GM21786 (cell line): ENCODE results near the gene SPTB.

ENCODE experiments used
- ATAC-seq: cut with Tn5 transposase; IDR thresholded peaks from one replicate; pipeline ENCODE4 v1.9.1; 2021; ENCODE audit not compliant: unreplicated experiment

SPTB gene

DNA sequence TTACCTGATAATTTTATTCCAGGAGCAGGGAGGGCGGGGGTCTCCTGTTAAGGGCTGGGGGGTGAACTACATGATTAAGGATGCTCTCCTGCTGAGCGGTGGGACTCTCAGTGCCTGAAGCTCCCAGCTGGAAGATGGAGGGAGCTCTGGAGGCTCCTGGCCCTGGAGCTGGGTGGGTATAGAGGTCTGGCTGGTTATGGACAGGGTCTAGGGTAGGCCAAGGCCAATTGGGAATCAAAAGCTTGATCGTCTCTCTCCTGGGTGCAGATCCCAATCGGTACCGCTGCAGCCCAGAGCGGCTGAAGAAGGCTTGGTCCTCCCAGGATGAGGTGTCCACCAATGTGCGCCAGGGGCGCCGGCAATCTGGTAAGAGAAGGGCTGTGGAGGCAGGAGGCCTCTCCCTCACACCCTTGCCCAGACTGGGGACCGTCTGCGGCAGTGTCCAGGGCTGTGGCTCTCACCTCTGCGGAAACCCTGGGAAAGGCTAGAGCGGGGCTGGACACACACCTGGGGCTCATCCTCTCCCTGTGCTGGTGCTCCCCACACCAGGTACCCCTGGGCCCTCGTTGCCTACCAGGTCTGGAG, 147.1 kb downstream of the SPTB start:
- no peak for ATAC-seq

GRCh38 chr14:64732066-64732465, 147.6 kb downstream of the SPTB start:
- ATAC-seq = no peak

GRCh38 chr14:64731141-64731581, 148.5 kb downstream of the SPTB start:
- no peak for ATAC-seq

GRCh38 chr14:64730681-64731080, 149.0 kb downstream of the SPTB start:
- no peak for ATAC-seq

GRCh38 chr14:64730061-64730440, 149.7 kb downstream of the SPTB start:
- ATAC-seq = no peak

DNA sequence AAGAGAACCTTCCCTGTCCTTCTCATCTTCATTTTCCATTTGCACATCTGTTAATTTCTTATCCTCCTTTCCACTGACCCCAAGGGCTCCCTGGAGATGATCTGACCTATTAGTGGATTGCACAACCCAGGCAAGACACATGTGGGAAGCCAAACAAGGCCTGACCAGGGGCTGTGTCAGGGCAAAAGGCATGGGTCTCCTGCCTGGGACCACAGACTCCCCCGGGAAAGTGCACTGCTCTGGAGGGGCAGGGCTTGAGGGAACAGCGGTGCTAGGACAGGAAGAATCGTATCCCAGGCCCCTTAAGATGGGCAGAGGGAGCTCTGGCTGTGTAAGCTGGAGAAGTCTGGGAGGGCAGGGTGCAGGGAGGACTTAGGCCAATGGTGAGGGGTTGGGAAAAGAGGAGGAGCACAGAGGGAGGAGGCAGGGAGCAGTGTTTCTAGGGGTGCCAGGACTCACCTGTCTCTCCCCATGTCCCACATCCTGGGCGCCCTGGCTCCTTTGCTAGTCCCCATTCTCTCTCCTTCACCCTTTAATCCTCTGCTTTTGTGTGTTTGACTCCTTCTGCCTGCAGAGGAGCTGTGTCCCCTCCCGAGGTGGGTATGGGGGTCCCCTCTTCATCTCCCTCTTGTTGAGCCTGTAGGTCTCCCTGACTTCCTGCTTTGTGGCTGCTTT, 150.2 kb downstream of the SPTB start:
- no peak for ATAC-seq

DNA sequence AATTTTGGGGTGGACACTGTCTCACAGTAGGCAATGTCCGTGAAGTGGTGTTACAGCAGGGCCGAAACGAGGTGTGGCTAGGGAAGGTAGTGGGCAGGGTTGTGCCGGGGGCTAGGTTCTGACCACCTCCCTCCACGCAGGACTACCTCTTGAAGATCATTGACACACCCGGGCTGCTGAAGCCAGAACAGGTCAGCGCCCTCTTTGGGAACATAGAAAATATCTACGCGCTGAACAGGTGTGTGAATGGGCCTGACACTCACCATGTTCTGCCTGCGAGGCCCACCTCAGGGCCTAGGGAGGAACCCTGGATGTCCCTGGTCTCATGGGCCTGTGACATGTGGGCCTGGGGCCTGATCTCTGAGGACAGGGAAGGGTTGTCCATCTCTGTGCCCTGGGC, 150.9 kb downstream of the SPTB start:
- no peak for ATAC-seq

DNA sequence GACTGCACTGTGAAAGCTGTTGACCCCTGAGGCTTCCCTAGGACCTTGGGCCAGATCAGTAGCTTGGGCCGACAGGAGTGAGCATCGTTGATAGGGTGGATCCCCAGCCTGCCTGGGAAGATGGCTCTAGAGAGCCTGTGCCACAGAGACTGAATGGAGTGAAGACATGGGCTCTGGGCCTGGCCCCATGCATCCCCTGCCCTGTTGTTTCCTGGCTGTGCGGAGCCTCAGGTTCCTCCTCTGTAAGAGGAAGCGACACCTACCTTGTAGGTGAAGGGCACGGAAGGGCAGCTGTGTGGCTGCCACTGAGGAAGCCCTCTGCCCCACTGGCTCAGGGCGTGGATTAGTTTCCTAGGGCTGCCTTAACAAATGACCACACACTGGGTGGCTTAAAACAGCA, 151.6 kb downstream of the SPTB start:
- ATAC-seq = no peak

DNA sequence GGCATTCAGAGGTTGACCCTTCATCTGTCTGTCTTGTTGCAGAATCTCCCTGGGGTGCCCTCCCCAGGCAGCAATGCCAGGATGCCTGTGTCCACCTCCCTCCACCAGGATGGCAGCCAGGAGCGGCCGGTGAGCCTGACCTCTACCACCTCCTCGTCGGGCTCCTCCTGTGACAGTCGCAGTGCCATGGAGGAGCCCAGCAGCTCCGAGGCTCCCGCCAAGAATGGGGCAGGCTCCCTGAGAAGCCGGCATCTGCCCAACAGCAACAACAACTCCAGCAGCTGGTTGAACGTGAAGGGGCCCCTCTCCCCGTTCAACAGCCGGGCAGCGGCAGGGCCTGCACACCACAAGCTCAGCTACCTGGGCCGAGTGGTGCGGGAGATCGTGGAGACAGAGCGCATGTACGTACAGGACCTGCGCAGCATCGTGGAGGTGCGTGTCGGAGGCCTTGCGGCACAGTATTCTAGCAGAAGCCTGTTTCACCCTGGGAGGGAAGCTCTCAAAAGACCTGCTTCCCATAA, 152.1 kb downstream of the SPTB start:
- ATAC-seq = no peak

- ATAC-seq = no peak
Observed at GRCh38 chr14:64726585-64726890, 153.2 kb downstream of the SPTB start.

- no peak for ATAC-seq
Observed at GRCh38 chr14:64725879-64726584, 153.7 kb downstream of the SPTB start.

DNA sequence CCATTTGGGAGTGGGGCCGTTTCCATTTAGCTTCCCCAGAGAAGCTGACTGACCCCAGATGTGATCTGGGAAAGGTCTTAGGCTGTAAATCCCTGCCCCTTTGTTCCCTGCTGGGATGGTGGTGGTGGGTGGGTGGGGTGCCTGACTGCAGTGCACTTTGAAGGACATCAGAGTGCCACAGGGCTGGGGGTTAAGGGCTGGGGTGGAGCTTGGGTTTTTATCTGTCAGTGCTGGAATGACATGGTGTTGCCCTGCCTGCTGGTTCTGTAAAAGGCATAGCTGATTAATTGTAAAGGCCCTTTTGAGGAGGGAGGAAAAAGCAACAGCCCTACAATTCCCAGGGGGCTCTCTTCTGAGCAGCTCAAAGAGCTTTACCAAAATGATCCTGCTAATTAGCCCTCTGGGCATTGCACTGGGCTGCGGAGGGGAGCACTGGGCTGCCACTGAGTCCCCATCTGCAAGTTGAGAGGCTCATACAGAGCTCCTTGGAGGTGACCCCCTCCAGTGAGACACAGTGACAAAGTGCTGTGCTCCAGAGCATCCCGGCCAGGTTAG, 154.4 kb downstream of the SPTB start:
- ATAC-seq = no peak

GRCh38 chr14:64724578-64724930, 155.2 kb downstream of the SPTB start:
- ATAC-seq = no peak

GRCh38 chr14:64723691-64724577, 155.8 kb downstream of the SPTB start:
- ATAC-seq = no peak

GRCh38 chr14:64722842-64723447, 156.8 kb downstream of the SPTB start:
- ATAC-seq = no peak

DNA sequence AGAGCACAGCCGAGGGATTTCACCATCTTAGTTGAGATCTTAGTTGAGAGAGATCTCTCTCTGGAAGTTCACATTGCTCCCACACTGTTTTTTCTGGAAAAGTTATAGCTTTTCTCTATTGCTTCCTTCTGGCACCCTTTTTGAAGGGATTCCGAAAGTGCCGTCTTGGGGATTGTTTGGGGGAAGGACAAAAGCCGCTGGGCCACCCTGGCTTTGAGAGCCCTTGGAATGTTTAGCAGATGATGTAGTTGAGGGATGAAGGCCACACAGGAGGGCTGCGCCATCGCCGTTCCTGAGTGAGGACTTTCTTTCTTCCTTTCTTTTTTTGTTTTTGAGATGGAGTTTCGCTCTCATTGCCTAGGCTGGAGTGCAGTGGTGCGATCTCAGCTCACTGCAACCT, 157.8 kb downstream of the SPTB start:
- no peak for ATAC-seq

- ATAC-seq = no peak
Observed at GRCh38 chr14:64721391-64721791, 158.3 kb downstream of the SPTB start.

- no peak for ATAC-seq
Observed at GRCh38 chr14:64720131-64720576, 159.6 kb downstream of the SPTB start.

DNA sequence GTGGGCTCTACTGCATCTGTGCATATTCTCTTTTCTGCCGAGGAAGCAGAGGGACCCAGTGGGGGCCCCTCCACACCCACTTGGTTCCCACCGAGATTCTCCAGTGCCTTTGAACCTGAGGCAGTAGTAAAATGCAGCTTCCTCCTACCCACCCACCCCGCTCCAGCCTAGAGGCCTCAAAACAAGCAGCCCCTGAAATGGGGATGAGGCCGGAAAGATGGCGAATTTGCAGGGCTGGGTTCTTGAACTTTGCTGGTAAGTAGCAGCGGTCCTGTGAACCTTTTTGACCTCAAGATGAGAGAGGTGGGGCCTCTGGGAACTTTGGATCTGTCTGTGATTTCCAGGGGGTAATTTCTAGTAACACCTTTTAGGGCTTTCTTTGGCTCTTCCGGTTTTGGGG, 160.1 kb downstream of the SPTB start:
- no peak for ATAC-seq

GRCh38 chr14:64718762-64719161, 160.9 kb downstream of the SPTB start:
- ATAC-seq = no peak

- no peak for ATAC-seq
Observed at GRCh38 chr14:64717870-64718269, 161.8 kb downstream of the SPTB start.
